ENCODE measurements around the gene ZNG1A.
"Not testable (repeated sequence)": the region's sequence is repeated elsewhere in the genome, so short reads cannot be mapped to it uniquely, and the experiment has no call there.

The ZNG1A gene

DNA sequence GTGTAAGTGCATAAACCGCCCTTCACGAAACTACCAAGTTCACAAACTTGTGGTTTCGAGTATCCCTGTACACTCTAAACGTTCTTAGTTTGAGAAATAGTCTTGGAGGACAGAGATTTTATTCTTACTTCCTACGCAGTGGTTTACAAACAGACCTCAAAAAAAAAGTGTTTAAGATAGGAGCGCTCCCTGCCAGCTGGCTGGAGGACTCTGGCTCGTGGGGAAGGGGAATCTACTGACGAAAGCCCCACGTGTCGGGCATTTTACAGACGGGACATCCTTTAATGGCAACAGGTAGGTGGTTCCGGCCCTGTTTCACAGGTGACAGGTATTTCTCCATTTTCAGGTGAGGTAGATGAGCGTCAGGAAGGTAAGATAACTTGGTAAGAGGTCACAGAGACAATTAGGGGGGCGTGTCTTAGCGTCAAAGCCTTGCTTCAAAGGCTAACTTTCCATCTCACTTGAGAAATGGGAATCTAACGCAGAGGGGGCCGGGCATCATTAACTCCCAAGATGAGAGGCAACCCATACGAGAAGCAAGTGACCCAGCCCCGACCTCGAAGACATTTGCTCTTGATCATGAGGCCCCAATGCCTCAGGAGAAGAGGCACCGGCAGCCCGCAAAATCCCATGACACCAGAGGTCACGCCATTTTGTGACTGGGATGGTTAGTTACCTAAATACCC, 573 bp downstream of the ZNG1A start:
- peak in 1 of 14 donors; percentile 0 for DNase-seq

DNA sequence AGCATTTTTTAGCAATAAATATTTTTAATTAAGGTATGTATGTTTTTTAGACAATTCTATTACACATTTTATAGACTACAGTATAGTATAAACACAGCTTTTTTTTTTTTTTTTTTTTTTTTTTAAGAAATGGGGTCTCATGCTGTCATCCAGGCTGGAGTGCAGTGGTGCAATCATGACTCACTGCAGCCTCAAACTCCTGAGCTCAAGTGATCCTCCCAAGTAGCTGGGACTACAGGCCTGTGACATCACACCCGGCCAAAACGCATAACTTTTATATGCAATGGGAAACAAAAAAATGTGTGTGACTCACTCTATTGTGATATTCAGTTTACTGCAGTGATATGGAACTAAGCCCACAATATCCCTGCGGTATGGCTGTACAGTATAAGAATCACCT, 9.1 kb downstream of the ZNG1A start:
- not testable (repeated sequence) for DNase-seq

DNA sequence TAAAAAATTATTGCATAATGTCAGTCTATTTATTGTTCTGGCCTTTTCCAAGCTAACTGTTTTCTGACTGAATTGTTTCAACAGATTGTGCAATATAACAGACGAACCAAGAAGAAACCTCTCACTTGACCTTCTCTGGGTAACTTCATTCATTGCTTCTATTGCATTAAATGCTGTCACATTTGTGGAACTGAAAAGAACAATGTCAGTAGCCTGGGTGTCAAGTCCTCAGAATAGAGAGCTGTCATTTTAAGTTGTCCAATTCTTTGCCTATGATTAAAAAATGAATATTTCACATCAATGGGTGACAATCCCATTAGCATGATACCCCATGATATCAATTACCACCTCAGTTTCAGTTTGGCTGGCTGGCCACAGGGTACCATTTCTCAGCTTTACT, 19.0 kb downstream of the ZNG1A start:
- DNase-seq = not testable (repeated sequence)

DNA sequence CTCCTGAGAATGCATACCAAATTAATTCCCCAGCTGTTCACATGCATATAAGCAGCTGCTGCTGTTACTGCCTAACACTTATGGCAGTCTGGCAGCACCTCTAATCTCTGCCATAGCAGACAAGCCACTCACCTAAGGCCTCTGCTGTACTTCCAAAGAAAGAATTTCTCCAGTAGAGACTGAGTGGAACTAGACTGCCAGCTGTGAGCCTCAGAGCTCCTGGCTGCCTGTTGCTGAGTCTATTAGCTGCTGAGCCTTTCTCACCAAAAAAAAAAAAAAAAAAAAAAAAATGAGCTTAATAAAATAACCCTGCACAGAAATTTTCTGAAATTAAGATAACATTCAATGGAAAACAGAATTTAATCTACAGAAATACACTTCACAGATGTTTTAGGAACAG, 27.7 kb downstream of the ZNG1A start:
- DNase-seq = not testable (repeated sequence)

DNA sequence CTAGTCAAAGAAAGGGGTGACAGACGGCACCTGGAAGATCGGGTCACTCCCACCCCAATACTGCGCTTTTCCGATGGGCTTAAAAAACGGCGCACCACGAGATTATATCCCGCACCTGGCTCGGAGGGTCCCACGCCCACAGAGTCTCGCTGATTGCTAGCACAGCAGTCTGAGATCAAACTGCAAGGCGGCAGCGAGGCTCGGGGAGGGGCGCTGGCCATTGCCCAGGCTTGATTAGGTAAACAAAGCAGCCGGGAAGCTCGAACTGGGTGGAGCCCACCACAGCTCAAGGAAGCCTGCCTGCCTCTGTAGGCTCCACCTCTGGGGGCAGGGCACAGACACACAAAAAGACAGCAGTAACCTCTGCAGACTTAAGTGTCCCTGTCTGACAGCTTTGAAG, 39.0 kb downstream of the ZNG1A start:
- DNase-seq = not testable (repeated sequence)

DNA sequence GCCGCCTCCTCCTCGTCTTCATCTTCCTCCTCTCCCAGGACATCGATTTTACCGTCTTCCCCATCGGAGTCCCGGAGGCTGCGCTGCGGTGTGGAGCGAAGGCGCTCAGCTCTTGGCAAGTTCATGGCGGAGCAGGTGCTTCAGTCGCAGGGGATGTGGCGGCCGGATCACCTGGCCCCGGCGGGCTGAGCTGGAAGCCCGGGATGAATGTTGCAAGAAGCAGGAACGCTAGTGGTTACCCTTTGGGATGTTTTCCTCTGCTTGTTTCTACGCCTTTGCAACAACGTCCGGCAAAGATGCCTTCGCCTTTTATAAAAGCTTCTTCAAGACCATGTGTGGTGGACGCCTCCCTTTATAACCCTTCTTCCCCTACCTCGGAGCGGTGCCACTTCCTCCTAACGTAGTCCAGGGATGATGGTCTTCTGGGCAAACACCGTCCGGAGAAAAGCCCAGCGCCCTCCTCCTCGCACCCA, 60.8 kb downstream of the ZNG1A start, which contains the start of gene FOXD4:
TSS of gene FOXD4 (minus strand) at position 423 of the 473 bp plus-strand sequence. CDS start at position 125, 298 bp downstream.
- not testable (repeated sequence) for DNase-seq

DNA sequence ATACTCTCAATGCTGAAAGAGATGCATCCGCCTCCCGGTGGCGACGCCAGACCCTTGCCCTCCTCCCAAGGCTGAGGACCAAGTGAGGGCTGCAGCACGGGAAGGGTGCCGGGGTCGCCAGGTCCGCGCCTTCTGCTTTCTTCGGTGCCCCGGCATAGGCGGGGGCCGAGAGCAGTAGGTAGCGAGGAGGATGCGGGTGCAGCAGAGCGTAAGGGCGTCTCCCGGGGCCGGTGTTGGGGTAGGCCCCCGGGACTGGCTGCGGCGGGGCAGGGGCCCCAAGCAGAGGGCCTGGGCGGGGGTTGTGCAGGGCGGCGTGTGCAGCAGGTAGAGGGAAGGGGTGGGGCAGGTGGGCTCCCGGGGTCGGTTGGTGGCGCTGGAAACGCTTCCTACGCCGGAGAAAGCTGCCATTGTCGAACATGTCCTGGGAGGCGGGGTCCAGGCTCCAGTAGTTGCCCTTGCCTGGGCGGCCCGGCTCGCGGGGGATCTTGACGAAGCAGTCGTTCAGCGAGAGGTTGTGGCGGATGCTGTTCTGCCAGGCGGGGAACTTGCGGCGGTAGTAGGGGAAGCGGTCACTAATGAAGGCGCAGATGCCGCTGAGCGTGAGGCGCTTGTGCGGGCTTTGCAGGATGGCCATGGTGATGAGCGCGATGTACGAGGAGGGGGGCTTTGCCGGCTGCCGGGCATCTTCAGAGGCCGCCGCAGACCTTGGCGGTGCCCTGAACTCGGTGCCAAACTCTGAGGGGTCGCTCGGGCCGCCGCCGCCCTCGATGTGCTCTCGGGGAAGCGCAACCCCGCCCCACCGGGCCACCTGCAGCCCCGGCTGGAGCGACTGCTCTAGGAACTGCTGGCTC, 61.5 kb downstream of the ZNG1A start:
- not testable (repeated sequence) for DNase-seq

DNA sequence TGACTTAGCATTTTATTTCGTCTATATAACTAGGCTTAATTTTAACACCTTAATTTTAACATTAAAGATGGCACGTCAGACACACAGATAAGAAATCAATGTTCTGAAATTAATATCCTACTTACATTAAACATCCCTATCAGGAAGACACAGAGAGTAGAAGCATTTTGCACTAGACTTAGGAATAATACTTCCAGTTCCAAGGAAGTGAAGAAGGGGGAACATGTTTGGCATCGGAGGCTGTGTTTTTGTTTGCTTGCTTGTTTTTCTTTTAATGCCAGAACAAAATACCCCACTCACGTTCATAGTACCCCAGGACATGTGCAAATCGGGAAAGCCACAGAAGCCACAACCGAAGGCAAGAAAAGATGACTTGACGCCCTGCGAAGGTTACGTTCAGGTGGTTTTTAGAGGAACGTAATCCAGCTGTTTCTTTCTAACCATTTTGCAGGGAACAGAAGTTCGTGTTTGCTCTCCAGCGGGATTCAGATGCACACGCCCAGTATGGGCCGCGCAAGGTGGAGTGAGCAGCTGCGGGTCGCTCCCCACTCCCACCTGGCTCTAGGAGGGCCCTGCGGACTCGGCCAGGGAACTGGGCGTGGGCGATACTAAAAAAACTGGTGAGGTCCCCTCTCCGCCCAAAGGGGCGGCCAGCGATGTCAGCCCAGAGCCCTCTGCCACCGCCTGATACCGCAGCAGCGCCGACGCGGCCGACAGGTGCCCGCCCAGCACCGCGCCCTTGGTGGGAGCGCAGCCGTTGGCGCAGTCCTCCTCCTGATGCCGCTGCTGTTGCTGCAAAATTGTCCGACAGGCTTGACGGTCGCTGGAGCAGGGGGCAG, 62.4 kb downstream of the ZNG1A start:
- DNase-seq = not testable (repeated sequence)

DNA sequence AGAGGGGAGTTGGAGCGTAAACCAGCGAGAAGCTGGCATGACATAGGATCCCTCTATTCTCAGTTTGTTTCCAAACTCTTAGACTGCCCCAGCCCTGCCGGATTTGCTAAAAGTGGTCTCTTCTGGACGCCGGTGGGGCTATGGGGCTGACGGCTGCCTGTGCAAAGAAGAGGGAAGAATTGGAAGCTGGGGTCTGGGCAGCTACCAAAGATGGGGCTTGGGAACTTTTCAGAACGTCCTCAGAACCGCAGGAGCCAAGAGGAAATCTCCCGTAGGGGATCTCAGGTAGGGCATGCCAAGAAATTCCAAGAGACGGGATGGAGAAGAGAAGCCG, 63.8 kb downstream of the ZNG1A start:
- DNase-seq = not testable (repeated sequence)

DNA sequence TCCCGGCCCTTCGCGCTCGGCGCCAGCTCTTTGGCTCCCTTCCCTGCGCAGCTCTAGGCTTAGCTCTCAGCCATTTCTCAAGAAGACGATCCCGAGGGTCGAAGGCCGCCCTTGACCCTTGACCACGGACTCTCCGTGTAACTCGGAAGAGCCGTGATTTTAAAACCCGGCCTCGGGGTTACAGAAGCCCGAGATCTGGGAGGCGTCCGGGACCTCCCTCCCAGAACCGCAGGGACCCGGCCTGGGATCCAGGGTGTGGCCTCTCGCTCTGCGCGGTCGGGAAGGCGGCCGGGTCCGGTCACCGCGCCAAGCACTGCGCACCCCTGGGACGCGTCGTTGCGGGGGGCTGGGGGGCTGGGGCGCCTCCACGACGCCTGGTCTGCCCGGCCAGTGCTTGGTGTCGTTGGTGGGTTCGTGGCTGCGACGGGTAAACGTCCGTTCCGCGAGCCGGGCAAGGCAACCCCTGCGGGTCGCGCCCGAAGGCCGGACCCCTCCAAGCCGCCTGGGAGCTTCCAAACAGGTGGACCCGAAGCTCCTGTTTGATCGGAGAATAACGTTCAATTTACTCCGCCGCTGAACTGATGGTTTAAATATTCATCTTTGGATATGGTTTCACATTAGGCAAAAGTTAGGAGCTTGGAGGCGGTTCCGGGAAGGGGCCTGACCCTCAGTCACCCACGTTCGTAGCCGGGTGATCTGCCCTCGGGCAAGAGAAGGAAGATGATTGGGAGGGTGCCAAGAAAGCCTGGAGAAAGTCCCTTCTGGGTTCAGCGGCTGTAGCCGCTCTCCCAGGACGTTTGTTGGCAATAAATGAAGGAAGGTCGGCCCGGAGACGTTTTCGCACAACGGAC, 64.4 kb downstream of the ZNG1A start:
- not testable (repeated sequence) for DNase-seq

DNA sequence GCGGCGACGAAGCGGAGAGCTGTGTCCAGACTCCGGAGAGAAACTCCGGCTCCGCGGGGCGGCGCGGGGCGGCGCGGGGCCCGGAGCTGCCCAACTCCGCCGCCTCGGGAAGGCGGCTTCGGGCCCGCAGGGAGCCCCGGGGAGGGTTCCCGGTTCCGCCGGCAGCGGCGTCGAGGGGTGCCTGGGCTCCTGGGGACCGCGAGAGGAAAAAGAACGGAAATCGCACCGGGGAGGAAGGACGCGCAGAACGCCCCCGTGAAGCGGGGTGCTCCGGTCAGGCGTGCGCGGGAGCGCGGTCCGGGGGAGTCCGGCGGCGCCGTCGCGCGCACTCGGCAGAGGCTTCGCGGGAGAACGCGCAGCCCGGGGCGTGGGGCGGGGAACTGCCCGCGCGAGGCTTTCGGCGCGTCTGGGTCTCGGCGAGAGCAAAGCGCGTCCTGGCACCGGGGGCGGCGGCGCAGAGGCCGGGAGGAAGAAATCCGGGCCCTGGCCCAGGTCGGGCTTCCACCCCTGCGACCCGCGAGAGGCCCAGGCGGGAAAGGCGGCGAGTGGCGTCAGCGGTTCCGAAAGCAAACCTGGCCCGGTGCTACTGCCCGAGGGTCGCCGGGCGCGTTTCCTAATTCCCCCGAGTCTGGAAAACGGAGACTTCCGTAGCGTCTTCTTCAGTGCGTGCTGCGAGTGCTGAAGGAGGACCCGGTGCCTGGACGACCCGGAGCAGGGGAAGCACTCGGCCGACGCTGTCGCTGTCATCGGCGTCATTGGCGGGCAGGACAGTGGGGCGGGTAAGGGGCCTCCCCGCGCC, 65.2 kb downstream of the ZNG1A start:
- DNase-seq = not testable (repeated sequence)

DNA sequence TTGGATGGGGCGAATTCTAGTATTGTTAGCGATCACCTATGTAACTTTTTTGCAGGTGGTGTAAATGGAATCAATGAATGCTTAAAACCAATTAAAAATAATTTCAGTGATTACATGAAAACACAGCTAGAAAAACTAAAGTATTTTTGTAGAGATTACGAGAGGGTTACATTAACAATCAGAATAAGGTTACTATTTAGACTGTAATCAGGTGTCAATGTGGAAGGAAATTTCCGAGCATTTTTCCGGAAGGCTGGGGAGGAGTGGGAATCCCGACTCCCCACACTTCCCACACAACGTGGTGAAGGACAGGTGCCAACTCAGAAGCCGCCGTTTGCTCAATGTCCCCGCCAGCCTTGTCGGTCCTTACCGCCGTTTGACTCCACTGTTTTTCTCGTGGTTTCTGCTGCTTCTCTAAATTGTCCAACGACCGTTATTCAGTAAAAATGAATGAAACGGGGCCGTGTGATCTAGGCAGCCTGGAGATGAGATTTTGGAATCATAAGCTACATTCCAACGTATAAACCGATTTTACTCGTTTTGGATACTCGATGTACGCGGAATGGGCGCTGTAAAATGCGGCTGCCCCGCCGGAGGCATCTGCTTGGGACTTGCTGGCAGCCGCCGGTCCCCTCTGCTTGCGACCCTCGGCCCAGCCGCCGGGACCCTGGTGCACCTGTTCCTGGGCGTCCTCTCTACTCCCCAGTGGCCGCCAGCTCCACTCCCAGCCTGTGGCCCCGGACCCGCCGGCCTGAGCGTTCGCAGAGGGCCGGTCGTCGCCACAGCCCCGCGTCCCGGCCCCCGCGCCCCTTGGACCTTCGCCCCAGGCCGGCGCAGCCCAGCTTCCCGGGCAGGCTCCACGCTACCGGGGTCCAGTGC, 66.0 kb downstream of the ZNG1A start:
- not testable (repeated sequence) for DNase-seq

DNA sequence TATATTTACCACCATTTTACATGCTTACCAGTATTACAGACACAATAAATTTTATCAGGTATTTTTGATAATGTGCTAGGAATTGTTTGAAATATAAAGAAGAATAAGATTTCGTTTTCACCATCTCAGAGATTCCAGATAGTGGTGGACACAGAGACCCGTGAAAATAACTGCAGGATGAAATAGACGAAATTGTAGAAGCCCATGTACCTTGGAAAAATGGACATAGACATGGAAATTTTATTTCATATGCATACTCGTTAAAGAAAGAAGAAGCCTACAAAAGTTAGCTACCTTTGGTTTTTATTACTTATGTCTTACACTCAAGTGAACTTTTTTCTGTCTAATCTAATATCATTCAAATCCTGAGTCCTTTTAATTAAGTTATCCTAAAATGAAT, 68.2 kb downstream of the ZNG1A start:
- DNase-seq = not testable (repeated sequence)

DNA sequence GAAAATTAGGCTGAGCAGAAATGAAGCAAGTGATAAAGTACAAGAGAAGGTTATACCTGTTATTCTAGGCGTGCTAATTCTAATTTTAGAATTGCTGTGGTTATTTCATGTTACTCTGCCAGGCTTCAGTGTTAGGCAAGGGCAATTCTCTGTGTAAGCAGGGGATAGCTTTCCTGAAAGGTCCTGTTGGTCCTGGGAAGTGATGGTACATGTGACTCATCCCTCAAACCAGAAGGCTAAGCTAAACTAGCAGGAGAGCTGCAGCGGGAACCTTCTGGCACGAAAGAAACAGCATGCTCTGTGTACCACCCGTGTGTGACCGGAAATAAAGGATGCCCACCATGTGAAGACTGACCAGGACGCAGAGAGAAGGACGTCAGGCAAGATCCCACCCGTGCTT, 69.3 kb downstream of the ZNG1A start:
- DNase-seq = not testable (repeated sequence)

DNA sequence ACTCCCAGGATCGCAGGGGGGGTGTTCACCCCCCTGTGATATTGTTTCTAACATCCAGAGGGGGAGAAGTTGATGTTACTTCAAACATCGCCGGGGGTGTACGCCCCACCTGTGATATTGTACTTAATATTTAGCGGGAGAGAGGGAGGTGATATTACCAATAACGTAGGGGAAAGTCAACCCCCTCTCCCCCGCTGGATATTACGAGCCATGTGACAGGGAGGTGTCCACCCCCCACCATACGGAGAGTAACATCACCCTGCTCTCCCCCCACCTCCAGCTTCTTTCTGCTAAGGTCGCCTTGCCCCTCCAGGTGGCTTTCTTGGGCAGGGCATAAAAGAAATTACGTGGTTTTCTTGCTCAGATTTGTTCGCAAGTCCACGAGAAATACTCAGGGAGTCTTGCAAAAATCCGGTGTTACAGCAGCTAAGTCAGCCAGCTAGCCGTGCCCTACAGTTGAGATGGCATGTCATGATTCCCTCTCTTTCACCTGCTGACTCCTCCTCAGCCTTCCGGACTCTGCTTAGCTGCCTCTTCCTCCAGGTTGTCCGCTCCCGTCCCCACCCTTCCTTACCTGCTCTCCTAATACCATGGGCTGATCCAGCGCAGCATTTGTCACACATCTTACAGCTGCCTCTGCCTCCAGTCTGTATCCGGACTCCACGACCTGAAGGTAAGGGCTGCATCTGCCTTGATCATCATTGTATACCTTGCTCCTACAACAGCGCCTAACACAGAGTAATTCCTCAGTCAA, 69.9 kb downstream of the ZNG1A start:
- DNase-seq = not testable (repeated sequence)

DNA sequence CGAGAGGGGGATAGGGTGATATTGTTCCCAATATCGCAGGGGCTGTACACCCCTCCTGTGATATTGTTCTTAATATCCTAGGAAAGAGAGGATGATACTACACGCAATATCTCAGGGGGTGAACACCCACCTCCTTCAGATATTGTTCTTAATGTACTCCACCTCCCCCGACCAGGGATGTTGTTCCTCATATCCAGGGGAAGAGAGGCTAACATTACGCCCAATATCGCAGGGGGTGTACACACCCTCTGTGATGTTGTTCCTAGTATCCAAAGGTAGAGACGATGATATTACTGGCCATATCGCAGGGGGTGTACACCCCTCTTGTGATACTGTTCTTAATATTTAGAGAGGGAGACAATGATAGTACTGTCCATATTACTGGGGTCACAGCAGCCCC, 72.9 kb downstream of the ZNG1A start:
- not testable (repeated sequence) for DNase-seq

DNA sequence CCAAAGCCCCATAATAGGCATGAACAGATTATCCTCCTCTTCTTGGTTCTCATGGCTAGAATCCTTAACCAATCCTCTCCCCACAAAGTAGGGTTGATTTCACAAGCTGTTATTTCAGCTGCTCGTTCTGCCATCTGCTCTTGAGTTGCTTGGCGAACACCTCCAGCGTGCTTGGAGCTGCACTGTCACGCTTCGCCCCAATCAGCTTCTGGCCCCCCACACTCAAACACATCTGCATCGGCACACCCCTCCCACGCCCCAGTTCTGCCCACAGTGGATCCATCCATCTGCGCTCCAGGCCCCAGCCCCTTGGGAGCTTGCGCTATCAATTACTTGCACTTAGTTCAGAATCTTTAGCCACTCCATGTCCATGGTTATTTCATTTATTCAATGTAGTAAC, 78.4 kb downstream of the ZNG1A start:
- not testable (repeated sequence) for DNase-seq

DNA sequence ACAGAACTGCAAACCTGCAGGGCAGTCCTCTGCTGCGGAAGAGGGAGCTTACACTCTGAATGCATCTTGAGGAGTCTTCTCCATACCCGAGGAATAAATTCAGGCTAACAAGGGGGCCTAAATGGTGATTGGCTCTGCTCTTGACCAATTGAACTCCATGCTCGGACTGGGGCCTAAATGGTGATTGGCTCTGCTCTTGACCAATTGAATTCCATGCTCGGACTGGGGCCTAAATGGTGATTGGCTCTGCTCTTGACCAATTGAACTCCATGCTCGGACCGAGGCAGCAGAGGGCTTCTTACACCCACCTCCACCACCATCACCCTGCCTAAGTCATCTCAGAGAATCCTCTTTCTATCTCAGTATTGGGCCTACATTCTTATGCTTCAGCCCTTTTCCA, 79.0 kb downstream of the ZNG1A start:
- not testable (repeated sequence) for DNase-seq

DNA sequence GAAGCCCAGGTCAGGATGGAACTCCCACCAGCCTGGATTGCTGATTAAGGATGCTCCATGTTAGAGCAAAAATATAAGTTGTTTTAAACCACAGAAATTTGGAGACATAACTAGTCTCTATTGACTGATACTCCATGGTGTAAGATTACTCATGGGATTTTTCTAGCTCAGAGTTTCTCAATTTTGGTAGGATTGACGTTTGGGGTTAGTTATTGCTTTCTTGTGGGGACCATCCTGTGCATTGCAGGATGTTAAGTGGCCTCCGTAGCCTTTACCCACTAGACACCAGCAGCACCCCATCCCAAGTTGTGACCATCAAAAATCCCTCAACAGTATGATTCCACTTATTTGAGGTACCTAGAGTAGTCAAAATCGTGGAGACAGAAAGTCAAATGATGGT, 80.1 kb downstream of the ZNG1A start:
- DNase-seq = not testable (repeated sequence)
